Glomerular endothelial cell (primary cell): ENCODE measurements around the gene MYRF. TPM values are rescaled to one million over a fixed set of nuclear protein-coding genes. Genes with fewer than 3 reads are reported as not detected.

Experiments used
- DNase-seq: peaks from one replicate; pipeline ENCODE4 v3.0.0-alpha.2; 2011; ENCODE audit warnings: low read depth, low spot score; ENCODE audit errors: extremely low read depth
- total RNA-seq: library from RNA; depleted of rRNA; stranded (reverse); fragments of >200 nt; gene quantifications from 2 replicates; pipeline ENCODE4 v1.2.3, GENCODE V29; 2015

MYRF gene
- total RNA-seq, 1 donor from 2014 or later = 10.7 TPM

DNA sequence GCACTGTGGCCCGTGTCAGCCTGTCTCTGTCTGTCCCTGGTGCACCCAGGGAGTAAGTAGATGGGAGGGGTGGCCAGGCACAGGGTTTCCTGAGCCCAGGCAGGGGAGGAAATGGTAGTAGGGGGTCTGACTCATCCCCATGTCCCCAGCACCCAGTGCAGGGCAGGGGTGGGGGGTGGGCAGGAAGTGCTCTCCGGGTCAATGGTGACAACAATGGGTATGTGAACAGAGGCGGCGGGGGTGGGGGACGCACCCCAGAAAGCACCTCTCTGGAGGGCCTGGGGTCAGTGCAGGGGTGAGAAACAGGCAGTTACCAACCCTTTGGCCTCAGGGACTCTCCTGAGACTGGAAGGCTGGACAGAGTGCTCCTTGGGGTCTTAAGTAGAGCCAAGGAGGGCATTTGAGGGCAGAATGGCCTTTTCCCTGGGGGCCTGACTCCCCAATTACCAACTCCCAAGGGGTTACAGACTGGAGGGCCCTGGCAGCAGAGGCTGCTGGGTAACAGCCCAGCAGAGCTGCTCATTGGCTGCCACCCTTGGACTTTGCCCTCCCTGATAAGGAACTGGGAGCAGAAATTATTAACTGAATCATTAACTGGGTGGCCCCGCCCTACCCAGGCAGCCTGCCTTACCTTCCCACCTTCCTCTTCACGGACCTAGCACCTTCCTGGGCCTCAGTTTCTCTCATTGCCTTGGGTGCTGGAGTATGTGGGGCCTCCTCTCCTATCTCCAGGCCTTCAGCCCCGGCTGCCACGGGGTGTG is 4.2 kb downstream of the MYRF start:
- DNase-seq = no peak

DNA sequence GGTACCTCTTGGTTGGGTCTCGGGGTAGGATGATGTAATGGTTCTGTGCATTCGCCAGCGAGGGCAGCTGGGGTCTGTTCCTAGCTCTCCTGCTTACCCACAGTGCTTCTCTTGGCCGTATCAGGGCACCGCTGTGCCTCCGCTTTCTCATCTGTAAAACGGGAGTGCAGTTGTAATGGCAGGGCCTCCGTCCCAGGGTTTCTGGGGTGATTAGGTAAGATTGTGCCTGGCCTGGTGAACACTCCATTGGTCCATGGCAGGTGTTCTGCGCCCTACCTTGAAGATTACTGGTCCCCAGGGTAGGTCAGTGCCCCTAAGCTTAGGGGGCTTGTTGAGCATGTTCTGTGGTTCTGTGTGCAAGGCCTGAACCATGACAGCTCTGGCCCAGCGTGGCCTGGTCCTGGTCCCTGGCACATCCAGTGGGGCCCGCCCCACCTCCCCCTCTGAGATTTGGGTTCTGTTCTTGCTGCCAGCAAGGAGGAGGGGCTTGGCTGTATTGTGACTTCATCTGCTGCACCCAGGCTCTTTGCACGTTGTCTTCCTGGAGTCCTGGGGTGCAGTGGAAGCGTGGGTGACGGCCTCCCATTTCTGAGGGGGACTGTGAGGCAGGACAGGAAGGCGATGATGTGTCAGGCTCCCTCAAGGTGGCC is 4.9 kb downstream of the MYRF start:
- no peak for DNase-seq

DNA sequence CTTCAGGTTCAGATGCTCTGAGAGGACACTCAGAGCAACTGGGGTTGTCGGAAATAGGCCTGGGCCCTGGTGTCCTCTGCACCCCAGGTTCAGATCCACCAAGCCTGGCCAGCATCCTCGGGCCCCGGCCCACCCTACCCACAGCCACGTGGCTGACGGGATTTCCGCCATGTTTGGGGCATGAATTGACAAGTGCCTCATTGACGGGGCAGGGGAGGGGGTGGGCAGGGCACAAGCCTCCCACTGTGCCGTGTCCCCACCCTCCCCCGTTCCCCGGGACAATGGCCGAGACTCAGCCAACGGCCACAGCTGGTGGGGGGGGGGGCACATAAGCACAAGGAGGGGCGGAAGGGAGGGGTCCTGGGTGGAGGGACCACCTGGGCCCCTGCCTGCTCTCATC is 8.5 kb downstream of the MYRF start:
- no peak for DNase-seq

DNA sequence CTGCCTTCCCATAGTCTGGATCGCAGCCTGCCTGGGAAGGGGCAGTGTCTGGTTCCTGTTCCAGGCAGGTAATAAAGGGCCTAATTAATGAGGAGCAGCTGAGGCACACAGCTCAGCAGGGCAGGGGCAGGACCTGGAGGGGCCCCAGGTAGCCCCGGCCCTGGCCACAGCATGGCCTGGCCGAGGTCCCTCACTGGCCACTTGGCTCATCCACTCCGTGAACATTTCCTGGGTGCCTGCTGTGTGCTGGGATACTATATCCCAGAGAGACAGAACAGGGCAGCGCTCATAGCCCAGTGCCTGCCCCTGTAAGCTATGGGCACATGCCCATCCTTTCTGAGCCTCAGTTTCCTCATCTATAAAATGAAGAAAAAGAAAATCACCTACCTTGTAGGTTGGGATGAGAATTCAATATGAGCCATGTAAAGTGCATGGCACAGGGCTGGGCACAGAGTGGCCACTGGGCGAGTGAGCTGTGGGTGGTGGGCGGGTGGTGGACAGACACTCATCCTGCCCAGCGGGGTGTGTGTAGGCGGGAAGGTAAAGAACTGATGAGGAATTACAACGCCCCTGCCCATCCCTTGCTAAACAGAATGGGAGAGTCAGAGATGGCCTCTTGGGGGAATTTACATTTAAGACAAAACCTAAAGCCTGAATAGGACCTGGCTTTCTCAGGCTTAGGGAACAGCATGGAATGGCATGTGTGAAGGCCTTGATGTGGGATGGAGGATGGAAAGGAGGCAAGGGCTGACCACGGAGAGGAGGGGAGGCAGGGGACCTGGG is 9.2 kb downstream of the MYRF start:
- DNase-seq = no peak

DNA sequence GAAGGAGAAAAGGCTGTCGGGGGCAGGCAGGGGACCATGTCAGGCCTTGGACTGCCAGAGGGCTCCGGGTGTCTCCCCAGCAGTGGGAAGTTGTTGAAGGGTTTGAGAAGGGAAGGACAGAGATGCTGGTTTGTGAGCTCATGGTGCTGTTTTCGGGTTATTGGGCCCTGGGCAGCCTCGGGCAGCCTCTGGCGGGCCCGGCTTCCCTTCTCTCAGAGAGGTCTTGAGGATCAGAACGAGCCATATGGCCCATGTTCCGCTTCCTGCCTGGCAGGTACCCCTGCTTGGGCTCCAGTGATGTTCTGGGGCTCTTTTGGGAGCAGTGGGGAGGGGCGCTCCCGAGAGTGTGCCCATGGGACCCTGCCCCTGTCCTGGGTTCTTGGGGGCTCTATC is 9.8 kb downstream of the MYRF start:
- no peak for DNase-seq

DNA sequence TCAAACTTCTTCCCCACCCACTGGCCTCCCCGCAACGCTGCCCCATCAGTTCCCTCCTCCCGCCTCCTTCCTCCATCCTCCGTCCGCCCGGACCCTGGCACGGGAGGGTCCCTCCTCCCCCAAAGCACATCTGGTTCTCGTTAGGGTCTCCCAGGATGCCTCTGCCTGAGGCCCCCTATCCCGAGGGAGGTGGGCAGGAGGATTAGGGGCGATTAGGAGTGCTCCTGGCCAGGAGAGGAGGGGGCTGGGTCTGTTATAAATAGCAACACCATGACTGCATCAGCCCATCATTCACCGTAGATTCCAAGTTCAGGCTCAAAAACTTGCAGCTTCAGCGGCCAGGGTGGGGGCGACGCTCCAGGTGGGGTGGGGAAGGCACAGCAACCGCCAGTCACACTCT is 10.4 kb downstream of the MYRF start:
- DNase-seq = no peak

DNA sequence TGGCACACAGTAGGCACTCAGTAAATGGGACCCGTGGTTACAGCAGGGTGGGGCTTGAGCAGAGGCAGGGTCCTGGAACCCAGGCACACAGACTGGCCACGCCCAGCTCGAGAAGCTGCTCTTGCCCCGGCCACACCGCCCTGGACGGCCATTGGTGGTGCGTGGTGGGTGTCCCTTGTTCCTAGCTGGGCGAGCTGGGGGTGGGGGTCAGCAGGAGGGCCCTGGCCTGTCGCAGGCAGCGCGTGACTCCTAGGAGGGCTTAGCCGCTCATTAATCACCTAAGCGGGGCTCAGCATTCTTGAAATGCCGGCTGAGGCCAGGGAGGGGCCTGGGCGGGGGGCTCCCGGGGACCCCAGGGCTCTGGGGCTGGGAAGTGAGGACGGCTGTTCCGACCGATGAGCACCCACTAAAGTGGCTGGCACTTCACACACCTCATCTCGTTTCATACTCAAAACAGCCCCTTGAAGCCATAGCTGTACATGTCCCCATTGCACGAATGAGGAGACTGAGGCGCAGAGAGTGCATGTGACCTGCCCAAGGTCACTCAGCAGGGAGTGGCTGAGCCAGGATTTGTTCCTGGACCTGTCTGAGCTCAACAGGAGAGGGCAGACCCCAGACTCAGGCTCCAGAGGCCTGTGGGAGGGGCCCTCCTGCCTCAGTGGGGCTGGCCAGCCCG is 11.6 kb downstream of the MYRF start:
- no peak for DNase-seq

DNA sequence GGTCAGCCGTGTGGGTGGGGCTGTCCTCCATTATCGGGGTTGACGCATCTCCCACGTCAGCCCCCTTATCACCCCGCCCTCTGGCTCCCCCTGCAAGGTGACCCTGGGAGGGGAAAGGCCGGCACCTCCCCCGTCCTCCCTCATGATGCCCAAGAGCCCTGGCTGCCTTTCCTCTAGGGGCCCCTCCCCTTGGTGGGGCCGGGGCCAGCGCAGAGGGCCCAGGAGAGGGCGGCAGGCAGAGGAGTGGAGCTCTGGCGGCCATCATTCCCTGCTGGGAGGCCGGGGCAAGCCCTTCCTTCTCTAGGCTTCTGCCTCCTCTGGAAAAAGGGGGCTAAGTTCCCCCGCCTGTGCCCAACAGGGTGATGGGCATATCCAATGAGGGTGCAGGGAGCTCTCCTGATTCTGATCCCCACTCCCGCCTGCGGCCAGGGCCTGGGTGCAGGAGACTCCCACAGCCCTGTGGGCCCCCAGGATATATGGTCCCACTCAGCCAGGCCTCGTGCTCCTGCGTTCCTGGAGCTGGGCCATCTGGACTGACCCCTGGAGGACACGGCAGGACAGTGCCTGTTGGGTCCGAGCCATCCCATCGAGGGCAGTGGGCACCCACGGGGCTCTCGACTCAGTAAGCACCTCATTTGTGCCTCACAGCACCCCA is 12.3 kb downstream of the MYRF start:
- no peak for DNase-seq

DNA sequence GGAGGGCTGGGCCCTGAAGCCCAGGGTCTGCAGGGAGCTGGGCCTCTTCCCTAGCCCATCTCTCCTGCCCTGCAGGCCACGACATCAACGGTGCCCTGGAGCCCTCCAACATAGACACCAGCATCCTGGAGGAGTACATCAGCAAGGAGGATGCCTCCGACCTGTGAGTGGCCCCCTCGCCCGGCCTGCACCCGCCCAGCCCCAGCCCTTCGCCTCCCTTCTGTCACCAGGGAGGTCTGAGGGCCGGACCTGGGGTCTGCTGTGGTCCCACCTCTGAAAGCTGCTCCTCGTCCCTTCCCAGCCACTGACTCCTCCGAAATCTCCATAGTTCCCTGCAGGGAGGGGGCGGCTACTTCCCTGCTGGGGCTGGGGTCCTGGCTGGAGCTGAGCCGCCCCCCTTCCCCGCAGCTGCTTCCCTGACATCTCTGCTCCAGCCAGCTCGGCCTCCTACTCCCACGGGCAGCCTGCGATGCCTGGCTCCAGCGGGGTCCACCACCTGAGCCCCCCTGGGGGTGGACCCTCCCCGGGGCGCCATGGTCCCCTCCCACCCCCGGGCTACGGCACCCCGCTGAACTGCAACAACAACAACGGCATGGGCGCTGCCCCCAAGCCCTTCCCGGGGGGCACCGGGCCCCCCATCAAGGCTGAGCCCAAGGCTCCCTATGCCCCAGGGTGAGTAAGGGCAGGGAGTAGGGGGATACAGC is 13.3 kb downstream of the MYRF start:
- no peak for DNase-seq

DNA sequence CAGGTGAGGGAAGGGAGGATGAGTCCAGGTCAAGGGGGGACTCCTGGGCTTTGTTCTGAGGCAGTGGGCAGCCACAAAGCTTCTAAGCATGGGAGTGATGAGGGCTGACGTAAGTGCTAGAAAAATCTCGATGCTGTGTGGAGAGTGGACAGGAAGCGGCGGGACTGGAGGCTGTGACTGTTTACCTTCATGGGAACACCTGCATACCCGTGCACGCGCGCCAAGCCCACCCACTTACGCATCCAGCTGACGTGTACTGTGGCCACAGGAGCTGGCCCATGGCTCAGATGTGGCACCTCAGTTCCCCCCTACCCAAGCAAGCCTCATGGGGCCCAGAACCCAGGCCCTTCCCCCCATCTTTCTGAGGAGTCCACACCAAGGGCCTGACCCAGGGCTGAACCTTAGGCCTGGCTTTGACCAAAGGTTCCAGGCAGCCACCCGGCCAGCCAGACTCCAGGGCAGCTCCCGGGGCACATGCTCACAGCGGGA is 14.0 kb downstream of the MYRF start:
- DNase-seq = no peak

DNA sequence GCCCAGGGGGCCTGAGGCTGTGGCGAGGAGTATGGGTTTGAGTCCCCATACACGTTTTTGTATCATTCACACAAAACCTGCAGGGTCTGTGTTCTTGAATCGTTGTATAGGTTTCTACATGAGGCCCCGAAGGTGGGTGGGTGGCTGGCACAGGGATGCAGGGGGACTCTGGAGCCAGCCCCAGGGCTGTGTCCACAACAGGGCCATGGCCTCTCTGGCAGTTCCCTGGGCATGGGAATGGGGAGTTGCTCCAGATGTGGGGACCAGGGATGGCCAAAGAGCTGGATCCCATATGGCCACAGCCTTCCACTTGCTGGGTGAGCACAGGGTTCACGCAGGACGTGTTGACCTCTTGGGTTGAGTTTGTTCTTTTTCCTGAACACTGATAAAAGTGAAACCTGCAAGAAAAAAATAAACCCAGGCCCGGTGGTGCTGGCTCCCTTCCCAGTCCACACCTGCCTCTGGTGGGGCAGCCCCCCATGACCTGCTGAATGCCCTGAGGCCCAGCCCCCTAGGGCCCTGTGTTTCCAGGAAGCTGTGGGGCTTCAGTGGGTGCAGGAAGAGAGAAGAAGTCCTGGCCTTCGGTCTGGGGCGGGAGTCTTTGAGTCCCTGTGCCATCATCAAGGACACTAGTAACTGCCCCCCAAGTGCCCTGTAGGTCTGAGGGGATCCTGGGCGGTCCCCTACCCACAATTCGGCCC is 16.1 kb downstream of the MYRF start:
- DNase-seq = no peak

DNA sequence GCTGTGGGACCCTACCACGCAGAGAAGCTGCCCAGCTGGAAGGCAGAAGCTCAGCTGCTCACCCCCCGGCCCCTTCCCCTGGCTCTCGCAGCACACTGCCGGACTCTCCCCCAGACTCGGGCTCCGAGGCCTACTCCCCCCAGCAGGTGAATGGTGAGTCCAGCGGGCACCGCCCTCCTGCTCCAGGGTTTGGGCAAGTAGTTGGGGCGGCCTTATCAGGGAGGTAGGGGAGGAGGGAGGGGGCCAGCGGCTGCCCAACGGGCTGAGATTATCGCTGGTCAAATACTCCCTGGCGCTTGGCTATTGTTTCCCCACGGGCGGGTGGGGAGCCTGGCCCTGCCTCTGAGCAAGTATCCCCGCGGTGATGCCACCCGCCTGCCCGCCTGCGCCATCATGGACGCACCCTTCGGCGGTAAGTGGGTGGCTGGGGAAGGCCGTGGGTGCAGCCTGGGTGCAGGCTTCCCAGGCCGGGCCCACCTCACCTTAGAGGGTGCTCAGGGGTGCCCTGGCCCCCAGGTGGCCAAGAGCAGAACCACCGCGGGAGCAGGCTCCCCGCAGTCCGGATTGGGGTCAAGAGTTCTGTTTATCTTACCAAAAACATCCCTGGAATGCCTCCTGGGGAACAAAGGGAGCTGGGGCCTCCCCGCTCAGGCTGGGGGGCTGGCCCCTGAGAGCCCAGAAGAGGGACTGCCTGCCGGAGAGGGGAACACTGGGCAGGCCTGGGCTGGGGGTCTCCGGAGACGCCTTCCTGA is 16.9 kb downstream of the MYRF start:
- DNase-seq = no peak

DNA sequence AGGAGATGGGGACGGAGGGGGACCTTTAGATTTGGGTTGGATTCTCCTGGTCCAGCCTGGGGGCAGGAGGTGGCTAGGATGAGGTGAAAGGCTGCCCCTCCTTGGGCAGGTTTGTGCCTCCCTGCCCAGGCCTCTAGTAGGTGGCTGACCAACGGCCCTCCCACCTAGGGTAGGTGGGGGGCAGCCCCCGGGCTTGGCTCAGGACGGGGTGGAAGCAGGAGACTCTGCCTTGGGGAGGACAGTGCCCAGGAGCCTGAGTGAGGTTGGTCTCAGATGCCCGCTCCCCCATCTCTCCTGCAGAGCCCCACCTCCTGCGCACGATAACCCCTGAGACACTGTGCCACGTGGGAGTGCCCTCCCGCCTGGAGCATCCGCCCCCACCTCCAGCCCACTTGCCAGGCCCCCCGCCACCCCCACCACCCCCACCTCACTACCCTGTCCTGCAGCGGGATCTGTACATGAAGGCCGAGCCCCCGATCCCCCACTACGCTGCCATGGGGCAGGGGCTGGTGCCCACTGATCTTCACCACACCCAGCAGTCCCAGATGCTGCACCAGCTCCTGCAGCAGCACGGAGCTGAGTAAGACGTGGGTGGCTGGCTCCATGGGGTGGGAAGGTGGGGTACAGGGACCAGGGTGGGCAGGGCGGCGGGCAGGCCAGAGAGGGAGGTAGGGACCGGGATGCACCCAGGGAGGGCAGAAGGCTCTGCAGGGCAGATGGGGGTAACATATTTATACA is 17.7 kb downstream of the MYRF start:
- no peak for DNase-seq

DNA sequence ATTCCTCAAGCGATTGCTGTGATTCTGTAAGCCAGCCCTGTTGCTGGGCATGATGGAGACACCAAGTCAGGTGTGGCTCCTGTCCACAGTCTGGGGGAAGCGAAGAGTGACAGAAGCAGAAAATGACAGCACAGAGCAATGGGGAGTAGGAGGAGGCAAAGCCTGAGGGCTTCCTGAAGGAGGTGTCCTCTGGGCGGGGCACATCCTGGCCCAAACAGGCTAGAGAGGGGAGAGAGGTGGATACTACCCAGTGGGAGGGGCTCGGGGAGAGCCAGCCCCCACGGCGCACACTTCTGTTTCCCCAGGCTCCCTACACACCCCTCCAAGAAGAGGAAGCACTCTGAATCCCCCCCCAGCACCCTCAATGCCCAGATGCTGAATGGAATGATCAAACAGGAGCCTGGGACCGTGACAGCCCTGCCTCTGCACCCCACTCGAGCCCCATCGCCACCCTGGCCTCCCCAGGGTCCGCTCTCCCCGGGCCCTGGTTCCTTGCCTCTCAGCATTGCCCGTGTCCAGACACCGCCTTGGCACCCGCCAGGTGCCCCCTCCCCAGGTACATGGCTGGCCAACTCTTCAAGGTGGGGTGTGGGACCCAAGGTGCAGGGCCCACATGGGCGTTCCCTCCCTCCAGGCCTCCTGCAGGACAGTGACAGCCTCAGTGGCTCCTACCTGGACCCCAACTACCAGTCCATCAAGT is 18.9 kb downstream of the MYRF start:
- DNase-seq = no peak

DNA sequence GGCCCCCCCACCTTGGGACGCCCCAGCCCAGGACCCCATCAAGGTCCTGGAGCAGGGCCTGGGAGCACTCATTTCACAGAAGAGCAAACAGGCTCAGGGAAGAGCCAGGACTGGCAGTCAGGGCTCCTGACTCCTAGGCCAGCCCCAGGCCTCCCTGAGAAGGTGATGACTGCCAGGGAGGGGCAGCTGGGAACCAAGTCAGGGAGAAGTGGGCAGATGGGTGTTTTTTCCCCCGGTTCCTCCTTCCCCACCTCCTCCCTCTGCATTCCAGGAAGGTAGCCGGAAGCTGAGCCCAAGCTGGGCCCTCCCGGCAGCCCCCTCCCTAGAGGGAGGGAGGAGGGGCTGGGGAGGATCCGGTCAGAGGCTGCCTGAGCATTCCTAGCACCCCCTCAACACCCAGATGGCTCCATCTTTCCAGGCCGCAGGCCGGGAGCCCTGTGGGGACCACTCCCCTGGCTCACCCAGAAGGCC is 19.6 kb downstream of the MYRF start:
- no peak for DNase-seq

DNA sequence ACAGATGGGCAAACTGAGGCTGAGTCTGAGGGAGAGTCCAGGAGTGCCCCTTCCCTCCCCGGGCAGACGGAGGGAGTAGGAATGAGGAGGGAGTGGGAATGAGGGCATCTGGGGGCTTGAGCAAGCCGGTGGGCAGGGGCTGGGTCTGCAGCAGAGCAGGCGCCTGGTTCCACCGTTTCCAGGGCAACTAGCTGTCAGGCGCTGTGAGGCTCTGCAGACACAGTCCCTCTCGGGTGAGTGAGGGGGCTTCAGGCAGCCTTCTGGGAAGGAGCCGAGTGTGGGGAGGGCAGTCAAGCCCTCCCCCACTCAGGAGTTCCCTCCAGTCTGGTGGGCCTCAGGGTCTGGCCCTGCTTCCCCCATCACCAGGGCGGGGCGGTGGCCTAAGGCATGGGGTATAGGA is 20.9 kb downstream of the MYRF start:
- no peak for DNase-seq

DNA sequence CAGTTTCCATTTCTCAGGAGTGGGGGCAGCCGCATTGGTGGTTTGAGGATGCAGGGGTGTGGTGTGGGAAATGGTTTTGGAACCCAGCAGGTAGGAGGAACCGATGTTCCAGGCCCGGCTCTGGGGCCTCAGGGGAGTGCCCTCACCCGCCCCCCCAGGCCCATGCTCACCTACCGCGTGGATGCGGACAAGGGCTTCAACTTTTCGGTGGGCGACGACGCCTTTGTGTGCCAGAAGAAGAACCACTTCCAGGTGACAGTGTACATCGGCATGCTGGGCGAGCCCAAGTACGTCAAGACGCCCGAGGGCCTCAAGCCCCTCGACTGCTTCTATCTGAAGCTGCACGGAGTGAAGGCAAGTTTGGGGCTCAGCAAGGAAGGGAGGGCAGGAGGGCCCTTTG is 21.4 kb downstream of the MYRF start:
- DNase-seq = no peak
